H9 (cell line): Measurements from ENCODE around the gene DEPDC1B. TPM values are rescaled to one million over a fixed set of nuclear protein-coding genes. Genes with fewer than 3 reads are reported as not detected.
"Not testable (repeated sequence)": the region's sequence is repeated elsewhere in the genome, so short reads cannot be mapped to it uniquely, and the experiment has no call there.

Experiments
- DNase-seq: peaks from one replicate; pipeline ENCODE4 v3.0.0-alpha.2; 2017
- H2AFZ ChIP-seq: one replicate; pipeline ENCODE4 v1.6.1; 2013; ENCODE audit warnings: mild to moderate bottlenecking, low read length, control low read depth, moderate library complexity
- H2AK5ac ChIP-seq: 2 replicates; pipeline ENCODE4 v1.6.1; 2013; ENCODE audit warnings: low read length, control low read depth, mixed read lengths; ENCODE audit not compliant: insufficient read length
- H2BK120ac ChIP-seq: one replicate; pipeline ENCODE4 v1.6.1; 2013; ENCODE audit warnings: low read depth, mild to moderate bottlenecking, low read length, control low read depth, inconsistent platforms; ENCODE audit not compliant: poor library complexity, severe bottlenecking
- H2BK12ac ChIP-seq: 2 replicates; pipeline ENCODE4 v1.6.1; 2013; ENCODE audit warnings: low read length, control low read depth, mixed read lengths, low read depth; ENCODE audit not compliant: insufficient read length
- H2BK15ac ChIP-seq: 2 replicates; pipeline ENCODE4 v1.6.1; 2013; ENCODE audit warnings: low read depth, low read length, control low read depth
- H2BK20ac ChIP-seq: one replicate; pipeline ENCODE4 v1.6.1; 2013; ENCODE audit warnings: low read depth, mild to moderate bottlenecking, low read length, control low read depth, inconsistent platforms; ENCODE audit not compliant: poor library complexity, severe bottlenecking
- H2BK5ac ChIP-seq: 2 replicates; pipeline ENCODE4 v1.6.1; 2013; ENCODE audit warnings: low read length, control low read depth, mixed read lengths; ENCODE audit not compliant: insufficient read length
- H3K14ac ChIP-seq: 2 replicates; pipeline ENCODE4 v1.6.1; 2013; ENCODE audit warnings: low read length, control low read depth; ENCODE audit not compliant: insufficient read depth
- H3K18ac ChIP-seq: 2 replicates; pipeline ENCODE4 v1.6.1; 2013; ENCODE audit warnings: low read depth, mild to moderate bottlenecking, mixed read lengths, low read length, control low read depth; ENCODE audit not compliant: insufficient read length
- H3K23ac ChIP-seq: 2 replicates; pipeline ENCODE4 v1.6.1; 2013; ENCODE audit warnings: low read length, control low read depth, mixed read lengths, low read depth; ENCODE audit not compliant: insufficient read length
- H3K23me2 ChIP-seq: 2 replicates; pipeline ENCODE4 v1.6.1; 2013; ENCODE audit warnings: low read depth, mild to moderate bottlenecking, mixed read lengths, low read length, control low read depth; ENCODE audit not compliant: insufficient read length, poor library complexity, severe bottlenecking
- H3K27ac ChIP-seq: 2 replicates; pipeline ENCODE4 v1.5.1; 2013; ENCODE audit warnings: low read length, control low read depth, mixed read lengths, low read depth; ENCODE audit not compliant: insufficient read length
- H3K27me3 ChIP-seq: 2 replicates; pipeline ENCODE4 v1.6.1; 2013; ENCODE audit warnings: low read length, control low read depth, inconsistent platforms; ENCODE audit not compliant: insufficient read depth
- H3K4ac ChIP-seq: 2 replicates; pipeline ENCODE4 v1.6.1; 2013; ENCODE audit warnings: low read depth, mild to moderate bottlenecking, control low read depth, inconsistent platforms, low read length, moderate library complexity
- H3K4me1 ChIP-seq: 2 replicates; pipeline ENCODE4 v1.6.1; 2013; ENCODE audit warnings: low read length, control low read depth, inconsistent platforms; ENCODE audit not compliant: insufficient read depth
- H3K4me2 ChIP-seq: 2 replicates; pipeline ENCODE4 v1.6.1; 2013; ENCODE audit warnings: low read length, control low read depth, mixed read lengths; ENCODE audit not compliant: insufficient read length, insufficient read depth
- H3K56ac ChIP-seq: 2 replicates; pipeline ENCODE4 v1.6.1; 2013; ENCODE audit warnings: low read depth, mild to moderate bottlenecking, mixed read lengths, low read length, control low read depth; ENCODE audit not compliant: insufficient read length
- H3K79me1 ChIP-seq: 2 replicates; pipeline ENCODE4 v1.6.1; 2013; ENCODE audit warnings: low read depth, mild to moderate bottlenecking, moderate library complexity, low read length, control low read depth, inconsistent platforms; ENCODE audit not compliant: insufficient read depth, poor library complexity, severe bottlenecking
- H3K79me2 ChIP-seq: 2 replicates; pipeline ENCODE4 v1.6.1; 2013; ENCODE audit warnings: low read length, control low read depth, inconsistent platforms; ENCODE audit not compliant: insufficient read depth
- H3K9ac ChIP-seq: 2 replicates; pipeline ENCODE4 v1.6.1; 2013; ENCODE audit warnings: low read length, control low read depth, mixed read lengths; ENCODE audit not compliant: insufficient read length; ENCODE audit errors: extremely low read depth
- H3K9me3 ChIP-seq: one replicate; pipeline ENCODE4 v1.6.1; 2013; ENCODE audit warnings: low read depth, low read length, inconsistent platforms; ENCODE audit not compliant: control insufficient read depth
- H3T11ph ChIP-seq: one replicate; pipeline ENCODE4 v1.6.1; 2013; ENCODE audit warnings: mild to moderate bottlenecking, low read length, control low read depth, inconsistent platforms
- H4K20me1 ChIP-seq: one replicate; pipeline ENCODE4 v1.6.1; 2013; ENCODE audit not compliant: control insufficient read depth, insufficient read length, insufficient read depth
- H4K5ac ChIP-seq: 2 replicates; pipeline ENCODE4 v1.6.1; 2013; ENCODE audit warnings: low read depth, mild to moderate bottlenecking, mixed read lengths, low read length, control low read depth; ENCODE audit not compliant: insufficient read length
- H4K8ac ChIP-seq: replicated peaks from 2 replicates; pipeline ENCODE4 v1.6.1; 2013; ENCODE audit warnings: low read length, control low read depth, mixed read lengths, low read depth; ENCODE audit not compliant: insufficient read length
- H4K91ac ChIP-seq: 2 replicates; pipeline ENCODE4 v1.6.1; 2013; ENCODE audit warnings: low read depth, mild to moderate bottlenecking, moderate library complexity, mixed read lengths, low read length, control low read depth; ENCODE audit not compliant: insufficient read length
- H3K27ac Mint-ChIP-seq, 3 experiments: 2 replicates in 2 of 3; 3 replicates in 1 of 3; pipeline ENCODE4 v1.8.0; 2020 to 2021; ENCODE audit warnings: mixed read lengths in 3 of 3, mild to moderate bottlenecking in 1 of 3, moderate library complexity in 1 of 3
- H3K27me3 Mint-ChIP-seq: 2 replicates; pipeline ENCODE4 v1.8.0; 2021; ENCODE audit warnings: low read depth, mild to moderate bottlenecking, moderate library complexity, mixed read lengths
- H3K36me3 Mint-ChIP-seq, 3 experiments: 2 replicates in 2 of 3; 3 replicates in 1 of 3; pipeline ENCODE4 v1.8.0; 2020 to 2021; ENCODE audit warnings: low read depth in 3 of 3, mixed read lengths in 3 of 3; ENCODE audit not compliant: insufficient read depth in 1 of 3
- H3K4me1 Mint-ChIP-seq, 2 experiments: 2 replicates each; pipeline ENCODE4 v1.8.0; 2020; ENCODE audit warnings: mixed read lengths in 2 of 2
- H3K4me3 Mint-ChIP-seq, 2 experiments: 2 replicates in 1 of 2; 3 replicates in 1 of 2; pipeline ENCODE4 v1.8.0; 2020 to 2021; ENCODE audit warnings: mild to moderate bottlenecking in 2 of 2, mixed read lengths in 2 of 2, moderate library complexity in 1 of 2
- H3K9me3 Mint-ChIP-seq, 2 experiments: 2 replicates in 1 of 2; 3 replicates in 1 of 2; pipeline ENCODE4 v1.8.0; 2020; ENCODE audit warnings: mild to moderate bottlenecking in 2 of 2, mixed read lengths in 2 of 2, moderate library complexity in 1 of 2
- CTCF ChIP-seq: fragments of 200-600 bp; sonication (generic); conservative IDR thresholded peaks from 3 replicates; pipeline ENCODE4 v1.8.0; 2021; ENCODE audit warnings: antibody characterized with exemption, mild to moderate bottlenecking
- WGBS: extraction: QIAGEN DNeasy Blood & Tissue Kit; methylation state at CpG from one replicate; pipeline ENCODE4 v1.1.7; 2013; ENCODE audit warnings: missing lambda C conversion rate, low lambda C conversion rate, mixed read lengths; ENCODE audit not compliant: insufficient read length; ENCODE audit errors: extremely low coverage; 5-methylcytosine and 5-hydroxymethylcytosine counted together
- total RNA-seq: library from RNA; stranded (reverse); gene quantifications from 2 replicates; pipeline ENCODE4 v1.2.1, GENCODE V29; 2021

DEPDC1B gene
- total RNA-seq, 1 experiment from 2014 or later: 49.0 TPM

- H2BK20ac ChIP-seq: no peak overlapping the region
- H3K9ac ChIP-seq: no peak overlapping the region
- H3K27me3 ChIP-seq: no peaks in the 10 kb centered on the region
- H2BK12ac ChIP-seq: no peak overlapping the region
- peaks cover 2% of the 10 kb centered on the region for H3K23me2 ChIP-seq
- H3T11ph ChIP-seq: no peak overlapping the region
- no peaks in the 10 kb centered on the region for H3K79me1 ChIP-seq
- H2BK15ac ChIP-seq: no peak overlapping the region
- H3K14ac ChIP-seq: no peak overlapping the region
- H2AK5ac ChIP-seq: no peak overlapping the region
- H4K5ac ChIP-seq: no peak overlapping the region
- H2BK5ac ChIP-seq: no peak overlapping the region
- H3K23ac ChIP-seq: no peak overlapping the region
- H4K8ac ChIP-seq: no peak overlapping the region
- H3K27ac ChIP-seq: no peak overlapping the region
- TF ChIP-seq CTCF: no peak
- Mint-ChIP-seq H3K27me3 (peaks cover 4% of the 10 kb centered on the region; the same call in 1 of the 2 replicates), H3K4me3 (no peak overlapping the region), H3K36me3 (peaks cover 0 to 2% (median 0%) of the 10 kb centered on the region in 3 experiments; a peak in 1 of 7 replicates), H3K4me1 (no peaks in the 10 kb centered on the region), H3K27ac (no peak overlapping the region), H3K9me3 (peaks cover 3 to 14% of the 10 kb centered on the region in 2 experiments; a peak in 4 of 5 replicates)
- H2BK120ac ChIP-seq: no peak overlapping the region
- H3K18ac ChIP-seq: no peak overlapping the region
- no peaks in the 10 kb centered on the region for H3K9me3 ChIP-seq
- no CpG with 5 or more reads among the region's 5 CpGs for WGBS
- no peaks in the 10 kb centered on the region for H3K79me2 ChIP-seq
- no peak overlapping the region for H3K4me2 ChIP-seq
- H3K56ac ChIP-seq: no peak overlapping the region
- no peaks in the 10 kb centered on the region for H4K20me1 ChIP-seq
- H2AFZ ChIP-seq: no peak overlapping the region
- H3K4ac ChIP-seq: no peak overlapping the region
- no peak overlapping the region for H4K91ac ChIP-seq
- no peak for DNase-seq
- no peaks in the 10 kb centered on the region for H3K4me1 ChIP-seq
Measured at GRCh38 chr5:60712950-60713349, 13.0 kb upstream of the DEPDC1B start.

- H3K4me1 ChIP-seq, H3K79me2 ChIP-seq, H3K27me3 Mint-ChIP-seq, H3K27ac ChIP-seq, H3K9ac ChIP-seq, H2BK20ac ChIP-seq, H4K8ac ChIP-seq, H3K36me3 Mint-ChIP-seq, H3K4ac ChIP-seq, H4K20me1 ChIP-seq, H2AFZ ChIP-seq, H3K4me3 Mint-ChIP-seq, H3K56ac ChIP-seq, H2AK5ac ChIP-seq, H2BK120ac ChIP-seq, H4K91ac ChIP-seq, H3K23ac ChIP-seq, H3T11ph ChIP-seq, H2BK15ac ChIP-seq, H2BK12ac ChIP-seq, H3K9me3 ChIP-seq, H2BK5ac ChIP-seq, H3K4me1 Mint-ChIP-seq, H3K79me1 ChIP-seq, H3K27me3 ChIP-seq, H3K18ac ChIP-seq, H3K27ac Mint-ChIP-seq, DNase-seq, H4K5ac ChIP-seq, H3K23me2 ChIP-seq, H3K14ac ChIP-seq, H3K4me2 ChIP-seq: not testable (repeated sequence)
- no CpG with 5 or more reads among the region's 3 CpGs for WGBS
- peaks cover 3 to 14% of the 10 kb centered on the region in 2 experiments; a peak in 4 of 5 replicates for H3K9me3 Mint-ChIP-seq
Measured at GRCh38 chr5:60711892-60712291, 11.9 kb upstream of the DEPDC1B start.
